Hepatocyte (in vitro differentiated cells): ENCODE measurements around the gene DLG2.

Experiments used
- CTCF ChIP-seq: fragments of 200-600 bp; sonication (generic); IDR thresholded peaks from 2 replicates; pipeline ENCODE4 v1.5.1; 2016; ENCODE audit warnings: antibody characterized with exemption, mild to moderate bottlenecking; ENCODE audit not compliant: poor library complexity
- EZH2 ChIP-seq: fragments of 200-600 bp; sonication (generic); IDR thresholded peaks from 2 replicates; pipeline ENCODE4 v1.6.1; 2016; ENCODE audit warnings: antibody characterized with exemption, mild to moderate bottlenecking, borderline replicate concordance

- TF ChIP-seq EZH2 (no peak), CTCF (no peak)
Measured at GRCh38 chr11:84675396-84676025, 951.6 kb downstream of the DLG2 start.
